NCI-H446 treated with DMSO at 0.1 percent for 48 hours (cell line): ENCODE data around the gene ZNF425.
"Not testable (repeated sequence)": the region's sequence is repeated elsewhere in the genome, so short reads cannot be mapped to it uniquely, and the experiment has no call there.

ENCODE experiments used
- DNase-seq: peaks from one replicate; lab custom pipeline; 2025; lab: John Stamatoyannopoulos, UW

Gene ZNF425

DNA sequence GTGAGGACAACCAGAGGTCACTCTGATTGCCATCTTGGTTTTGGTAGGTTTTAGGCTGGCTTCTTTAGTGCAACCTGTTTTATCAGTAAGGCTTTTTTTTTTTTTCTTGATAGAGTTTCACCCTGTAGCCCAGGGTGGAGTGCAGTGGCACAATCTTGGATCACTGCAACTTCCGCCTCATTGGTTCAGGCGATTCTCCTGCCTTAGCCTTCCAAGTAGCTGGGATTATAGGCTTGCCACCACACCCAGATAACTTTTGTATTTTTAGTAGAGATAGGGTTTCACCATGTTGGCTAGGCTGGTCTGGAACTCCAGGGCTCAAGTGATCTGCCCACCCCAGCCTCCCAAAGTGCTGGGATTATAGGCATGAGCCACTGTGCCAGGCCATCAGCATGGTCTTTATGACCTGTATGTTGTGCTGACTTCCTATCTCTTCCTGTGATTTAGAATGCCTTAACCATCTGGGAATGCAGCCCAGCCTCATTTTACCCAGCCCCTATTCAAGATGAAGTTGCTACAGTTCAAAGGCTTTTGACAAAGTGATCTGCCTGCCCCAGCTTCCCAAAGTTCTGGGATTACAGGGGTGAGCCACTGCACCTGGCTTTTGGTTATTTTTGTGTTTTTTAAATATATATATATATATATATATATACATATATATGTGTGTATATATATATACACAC, 7.0 kb upstream of the ZNF425 start:
- no peak for DNase-seq

DNA sequence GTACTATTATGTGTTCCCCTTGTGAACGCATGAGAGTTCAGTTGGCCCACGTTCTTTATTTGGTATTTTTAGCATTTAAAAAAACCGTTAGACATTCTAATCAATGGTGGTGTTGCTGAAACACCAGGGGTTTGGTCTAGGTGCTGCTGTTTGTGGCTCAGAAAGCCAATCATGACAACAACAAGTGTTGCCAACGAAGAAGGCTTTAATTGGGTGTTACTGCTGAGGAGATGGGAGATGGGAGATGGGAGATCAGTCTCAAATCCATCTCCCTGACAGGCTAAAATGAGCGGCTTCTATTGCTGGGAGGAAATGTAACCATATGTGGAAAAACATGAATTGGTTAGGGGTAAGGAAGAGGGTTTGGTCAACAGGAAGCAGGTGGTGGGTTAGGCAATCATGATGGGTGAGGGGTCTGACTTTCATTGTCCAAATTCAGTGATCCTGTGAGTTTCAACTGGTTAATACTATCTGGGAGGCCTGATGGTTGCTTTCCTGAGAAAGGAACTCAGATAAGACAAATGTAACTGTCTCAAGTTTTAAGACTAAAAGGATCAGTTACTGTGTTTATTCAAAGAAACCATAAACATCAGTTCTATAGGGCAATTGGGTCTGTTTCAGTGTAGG, 4.6 kb upstream of the ZNF425 start:
- no peak for DNase-seq

DNA sequence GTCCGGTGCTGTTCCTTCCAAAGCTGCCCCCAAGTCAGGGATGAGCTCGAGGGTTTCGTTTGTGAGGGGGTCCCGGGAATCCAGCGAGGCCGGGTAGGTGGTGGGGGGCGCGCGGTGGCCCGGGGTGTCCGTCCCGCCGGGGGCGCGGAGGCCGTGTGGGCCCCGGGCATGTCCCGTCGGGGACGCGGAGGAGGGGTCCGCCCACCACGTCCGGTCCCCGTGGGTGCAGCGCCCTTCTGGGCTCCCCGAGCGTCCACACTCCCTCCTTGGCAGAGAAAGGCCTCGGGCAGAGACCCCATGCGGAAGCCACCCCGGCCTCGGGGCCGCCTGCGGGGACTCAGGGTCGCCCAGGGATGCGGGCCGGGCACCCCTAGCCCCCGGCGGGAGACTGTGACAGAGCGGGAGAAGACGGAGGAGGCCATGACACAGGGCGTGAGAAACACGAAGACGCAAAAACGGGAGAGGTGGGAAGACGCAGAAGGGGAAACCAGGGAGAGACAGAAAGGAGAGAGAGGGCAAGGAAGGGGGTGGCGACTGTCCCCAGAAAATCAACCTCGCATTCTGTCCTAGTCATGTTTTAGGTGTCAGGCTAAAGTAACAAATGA, 640 bp upstream of the ZNF425 start:
- DNase-seq = no peak

DNA sequence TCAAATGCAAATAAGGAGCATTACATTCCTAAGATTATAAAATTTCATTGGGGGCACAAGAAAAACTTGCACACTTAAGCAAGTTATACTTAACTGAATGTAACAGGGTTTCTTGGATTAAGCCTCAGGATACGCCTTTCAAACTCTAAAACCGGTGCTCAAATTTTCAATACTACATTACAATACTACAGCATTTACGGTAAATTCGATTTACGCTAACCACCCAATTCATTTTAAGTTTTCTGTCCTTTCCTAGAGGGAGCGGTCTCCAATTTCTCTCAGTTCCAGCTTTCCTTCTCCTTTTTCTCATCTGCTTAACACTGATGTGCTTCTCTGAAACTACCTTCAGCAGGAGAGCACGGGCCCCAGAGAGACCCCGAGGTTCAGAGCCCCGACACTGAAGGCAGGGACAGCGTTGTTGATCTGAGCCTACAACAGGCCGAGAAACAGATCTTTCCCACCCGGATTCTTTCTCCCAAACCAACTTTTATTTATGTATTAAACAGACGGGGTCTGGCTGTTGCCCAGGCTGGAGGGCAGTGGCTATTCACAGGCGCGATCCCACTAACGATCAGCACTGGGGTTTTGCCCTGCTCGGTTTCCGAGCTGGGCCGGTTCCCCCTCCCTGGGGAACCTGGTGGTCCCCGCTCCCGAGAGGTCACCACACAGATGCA, 798 bp downstream of the ZNF425 start:
- no peak for DNase-seq

DNA sequence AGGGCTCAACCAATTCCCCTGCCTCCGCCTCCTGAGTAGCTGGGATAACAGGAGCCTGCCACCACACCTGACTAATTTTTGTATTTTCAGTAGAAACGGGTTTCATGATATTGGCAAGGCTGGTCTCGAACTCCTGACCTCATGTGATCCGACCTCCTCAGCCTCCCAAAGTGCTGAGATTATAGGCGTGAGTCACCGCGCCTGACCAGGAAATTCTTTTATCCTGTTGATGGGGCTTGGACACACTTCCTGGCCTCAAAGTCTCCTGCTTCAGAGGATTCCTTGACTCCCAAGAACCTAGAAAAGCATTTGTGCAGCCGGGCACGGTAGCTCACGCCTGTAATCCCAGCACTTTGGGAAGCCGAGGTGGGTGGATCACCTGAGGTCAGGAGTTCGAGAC, 16.2 kb downstream of the ZNF425 start:
- DNase-seq = no peak

DNA sequence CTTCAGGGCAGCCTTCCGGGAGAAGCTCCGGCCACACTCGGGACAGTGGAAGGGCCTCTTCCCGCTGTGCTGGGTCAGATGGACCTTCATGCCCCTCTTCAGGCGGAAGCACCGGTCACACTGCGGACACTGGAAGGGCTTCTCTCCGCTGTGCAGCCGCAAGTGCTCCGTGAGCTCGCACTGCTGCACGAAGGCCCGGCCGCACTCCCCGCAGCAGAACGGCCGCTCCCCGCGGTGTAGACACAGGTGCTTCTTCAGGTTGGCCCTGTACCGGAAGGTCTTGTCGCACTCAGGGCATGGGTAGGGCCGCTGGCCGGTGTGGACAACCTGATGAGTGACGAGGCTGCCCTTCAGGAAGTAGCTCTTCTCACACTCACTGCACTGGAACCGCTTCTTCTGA, 21.4 kb downstream of the ZNF425 start:
- DNase-seq = no peak

GRCh38 chr7:149104214-149104613, 21.9 kb downstream of the ZNF425 start:
- no peak for DNase-seq

DNA sequence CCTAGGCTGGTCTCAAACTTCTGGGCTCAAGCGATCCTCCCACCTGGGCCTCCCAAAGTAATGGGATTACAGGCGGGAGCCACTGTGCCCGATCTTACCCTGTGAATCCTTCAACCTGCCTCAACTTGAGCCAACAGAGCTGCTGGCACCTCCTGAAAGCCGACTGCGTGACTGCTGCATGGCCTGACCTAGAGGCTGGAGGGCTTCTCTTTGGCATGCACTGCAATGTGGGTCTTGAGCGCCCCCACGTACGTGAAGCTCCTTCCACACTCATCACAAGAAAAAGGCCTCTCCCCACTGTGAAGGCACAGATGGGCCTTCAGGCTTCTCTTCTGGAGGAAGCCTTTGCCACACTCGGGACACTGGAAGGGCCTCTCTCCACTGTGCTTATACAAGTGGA, 22.7 kb downstream of the ZNF425 start:
- no peak for DNase-seq

DNA sequence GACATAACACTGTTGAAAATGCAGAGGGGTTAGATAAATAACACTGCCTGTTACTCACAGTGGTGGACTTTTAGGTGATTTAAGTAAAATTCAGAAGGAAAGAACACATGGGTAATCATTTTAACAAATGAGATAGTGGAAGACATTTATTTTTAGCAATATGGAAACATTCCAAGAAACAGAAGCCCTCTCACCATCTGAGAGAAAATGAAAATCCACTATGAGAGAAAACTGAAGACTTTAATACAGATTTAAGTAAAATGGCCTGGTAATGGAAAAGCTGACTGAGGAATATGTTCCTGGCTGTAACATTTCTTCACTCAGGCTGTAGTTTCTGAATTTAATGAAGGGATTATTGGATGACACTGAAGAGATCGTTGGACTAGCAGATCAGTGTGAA, 23.5 kb downstream of the ZNF425 start:
- no peak for DNase-seq

DNA sequence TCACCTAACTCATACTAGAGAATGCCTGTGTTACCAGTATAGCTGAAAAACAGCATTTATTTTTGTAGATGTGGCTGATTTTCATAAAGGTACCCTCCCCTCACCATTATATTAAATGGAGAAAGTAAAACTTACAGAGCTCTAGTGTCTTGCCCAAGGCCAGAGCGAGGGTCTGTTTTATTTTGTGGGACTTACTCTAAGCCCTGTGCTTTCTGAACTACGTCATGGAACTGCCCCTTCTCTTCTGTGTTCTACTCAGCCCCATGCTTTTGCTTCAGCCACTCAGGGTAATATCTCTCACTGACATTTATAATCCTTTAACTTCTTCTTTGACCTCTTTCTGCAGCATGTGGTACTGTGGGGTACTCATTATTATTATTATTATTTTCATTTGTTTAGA, 25.3 kb downstream of the ZNF425 start:
- DNase-seq = no peak

DNA sequence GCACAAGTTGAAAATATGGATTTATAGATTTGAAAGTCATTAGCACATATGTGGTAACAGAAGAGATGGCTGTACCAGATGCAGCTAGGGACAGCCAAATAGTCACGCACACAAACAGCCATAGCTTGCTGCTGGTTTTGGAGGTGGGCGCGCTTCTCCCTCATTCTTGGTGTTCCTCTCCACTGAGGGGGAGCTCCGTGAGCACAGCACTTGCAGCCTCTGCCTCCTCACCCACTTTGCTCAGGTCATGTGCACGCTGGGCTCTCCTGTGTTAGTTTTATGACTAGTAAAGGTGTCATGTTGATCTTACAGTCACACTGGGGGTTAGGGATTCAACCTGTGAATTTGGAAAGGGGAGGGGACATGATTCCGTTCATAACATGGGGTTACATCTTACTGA, 27.1 kb downstream of the ZNF425 start:
- DNase-seq = no peak

DNA sequence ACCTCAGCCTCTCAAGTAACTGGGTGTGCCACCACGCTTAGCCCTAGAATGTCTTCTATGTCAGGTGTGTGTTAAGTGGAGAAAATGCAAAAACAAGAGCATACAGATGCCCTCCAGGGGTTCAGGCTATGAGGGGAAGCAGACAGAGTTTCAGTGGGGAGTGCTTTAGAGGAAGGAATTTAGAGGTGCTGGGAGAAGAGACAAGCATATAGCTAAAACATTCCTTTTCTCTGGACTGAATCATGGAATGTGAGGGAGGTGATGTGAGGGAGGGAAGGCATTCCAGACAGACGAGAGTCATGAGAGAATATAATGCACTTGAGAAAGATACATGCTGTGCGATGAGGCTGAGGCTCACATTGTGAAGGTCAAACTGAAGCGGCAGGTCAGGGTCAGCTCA, 29.0 kb downstream of the ZNF425 start:
- DNase-seq = no peak

GRCh38 chr7:149093228-149093627, 32.9 kb downstream of the ZNF425 start:
- DNase-seq = no peak

DNA sequence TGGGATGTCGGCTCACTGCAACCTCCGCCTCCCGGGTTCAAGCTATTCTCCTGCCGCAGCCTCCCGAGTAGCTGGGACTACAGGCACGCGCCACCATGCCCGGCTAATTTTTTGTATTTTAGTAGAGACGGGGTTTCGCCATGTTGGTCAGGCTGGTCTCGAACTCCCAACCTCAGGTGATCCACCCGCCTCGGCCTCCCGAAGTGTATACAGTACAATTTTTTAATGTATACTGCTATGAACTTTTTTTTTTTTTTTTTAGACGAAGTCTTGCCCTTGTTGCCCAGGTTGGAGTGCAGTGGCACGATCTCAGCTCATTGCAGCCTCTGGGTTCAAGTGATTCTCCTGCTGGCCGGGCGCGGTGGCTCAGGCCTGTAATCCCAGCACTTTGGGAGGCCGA, 33.9 kb downstream of the ZNF425 start:
- DNase-seq = not testable (repeated sequence)

GRCh38 chr7:149090397-149091195, 35.5 kb downstream of the ZNF425 start, which contains the start of gene ZNF786:
TSS of gene ZNF786 (minus strand) at chr7:149090718. CDS start at chr7:149090640, 78 bp downstream.
- peak; percentile 73 for DNase-seq

DNA sequence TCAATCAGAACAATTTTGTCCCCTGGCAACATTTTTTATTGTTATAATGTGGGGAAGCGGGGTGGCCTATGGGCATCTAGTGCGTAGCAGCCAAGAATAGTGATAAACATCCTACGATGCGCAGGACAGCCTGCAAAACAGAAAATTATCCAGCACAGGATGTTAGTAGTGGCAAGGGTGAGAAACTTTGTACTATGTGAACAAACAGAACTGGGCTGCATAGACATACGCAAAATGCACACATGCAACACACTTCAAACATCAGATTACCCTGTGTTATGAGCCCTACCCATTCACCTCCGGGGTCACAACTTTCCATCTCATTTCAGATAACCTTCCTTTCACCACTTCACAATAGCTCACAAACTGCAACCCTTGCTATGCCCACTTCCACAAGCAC, 38.7 kb downstream of the ZNF425 start:
- no peak for DNase-seq

- no peak for DNase-seq
These were observed 40.3 kb downstream of the ZNF425 start for GRCh38 chr7:149085866-149086265.

DNA sequence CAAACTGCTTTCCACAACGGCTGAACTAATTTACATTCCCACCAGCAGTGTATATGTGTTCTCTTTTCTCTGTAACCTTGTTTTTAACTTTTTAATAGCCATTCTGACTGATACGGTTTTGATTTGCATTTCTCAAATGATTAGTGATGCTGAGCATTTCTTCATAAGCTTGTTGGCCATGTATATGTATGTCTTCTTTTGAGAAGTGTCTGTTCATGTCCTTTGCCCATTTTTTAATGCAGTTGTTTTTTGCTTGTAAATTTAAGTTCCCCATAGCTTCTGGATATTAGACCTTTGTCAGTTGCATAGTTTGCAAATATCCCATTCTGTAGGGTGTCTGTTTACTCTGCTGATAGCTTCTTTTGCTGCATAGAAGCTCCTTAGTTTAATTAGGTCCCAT, 41.7 kb downstream of the ZNF425 start:
- no peak for DNase-seq

DNA sequence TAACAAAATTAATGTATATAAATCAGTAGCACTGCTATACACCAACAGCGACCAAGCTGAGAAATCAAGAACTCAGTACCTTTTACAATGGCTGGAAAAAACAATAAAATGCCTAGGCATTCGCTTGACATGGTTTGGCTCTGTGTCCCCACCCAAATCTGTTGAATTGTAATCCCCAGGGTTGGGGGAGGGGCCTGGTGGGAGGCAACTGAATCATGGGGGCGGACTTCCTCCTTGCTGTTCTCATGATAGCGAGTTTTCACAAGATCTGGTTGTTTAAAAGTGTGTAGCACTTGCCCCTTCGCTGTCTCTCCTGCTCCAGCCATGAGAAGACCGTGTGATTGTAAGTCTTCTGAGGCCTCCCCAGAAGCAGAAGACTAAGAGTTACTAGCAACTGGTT, 44.2 kb downstream of the ZNF425 start:
- no peak for DNase-seq

GRCh38 chr7:149077594-149077993, 48.5 kb downstream of the ZNF425 start:
- DNase-seq = no peak

DNA sequence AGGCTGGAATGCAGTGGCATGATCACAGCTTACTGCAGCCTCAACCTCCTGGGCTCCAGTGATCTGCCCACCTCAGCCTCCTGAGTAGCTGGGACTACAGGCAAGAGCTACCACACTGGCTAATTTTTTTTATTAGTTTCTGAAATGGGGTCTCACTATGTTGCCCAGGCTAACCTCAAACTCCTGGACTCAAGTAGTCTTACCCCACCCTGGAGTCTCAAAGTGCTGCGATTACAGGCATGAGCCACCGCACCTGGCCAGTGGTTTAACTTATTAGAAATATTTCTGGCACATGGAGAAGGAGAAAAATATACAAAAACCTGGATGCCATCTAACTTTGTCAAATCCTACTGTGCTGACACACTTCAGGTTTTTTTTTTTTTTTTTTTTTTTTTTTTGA, 50.8 kb downstream of the ZNF425 start:
- DNase-seq = no peak
